ENCODE data around the gene DTHD1.
A peak's percentile ranks its signal among the peaks of the same experiment; 100 is the strongest.

Gene DTHD1

GRCh38 chr4:36353998-36354397 is 72.6 kb downstream of the DTHD1 start:
- no peak for DNase-seq

- no peak for DNase-seq
These were observed 76.8 kb downstream of the DTHD1 start for GRCh38 chr4:36358173-36358572.

DNA sequence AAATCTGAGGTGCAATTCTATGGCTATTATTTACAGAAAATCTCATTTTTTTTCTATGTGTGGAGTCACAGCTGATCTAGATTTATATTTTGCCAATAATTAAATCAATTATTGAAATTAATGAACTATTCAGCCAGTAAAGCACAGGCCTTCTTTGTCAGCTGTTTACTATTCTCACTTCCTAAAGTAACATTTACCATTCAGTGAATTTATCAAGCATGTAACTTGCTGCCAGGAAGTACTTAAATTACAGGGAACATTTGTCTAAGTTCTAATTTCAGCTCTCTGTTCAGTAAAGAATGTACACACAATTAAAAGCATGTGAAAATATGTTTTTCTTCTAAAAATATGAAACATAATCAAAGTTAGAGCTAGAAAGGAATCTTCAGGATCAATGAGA is 79.3 kb downstream of the DTHD1 start:
- no peak for DNase-seq

DNA sequence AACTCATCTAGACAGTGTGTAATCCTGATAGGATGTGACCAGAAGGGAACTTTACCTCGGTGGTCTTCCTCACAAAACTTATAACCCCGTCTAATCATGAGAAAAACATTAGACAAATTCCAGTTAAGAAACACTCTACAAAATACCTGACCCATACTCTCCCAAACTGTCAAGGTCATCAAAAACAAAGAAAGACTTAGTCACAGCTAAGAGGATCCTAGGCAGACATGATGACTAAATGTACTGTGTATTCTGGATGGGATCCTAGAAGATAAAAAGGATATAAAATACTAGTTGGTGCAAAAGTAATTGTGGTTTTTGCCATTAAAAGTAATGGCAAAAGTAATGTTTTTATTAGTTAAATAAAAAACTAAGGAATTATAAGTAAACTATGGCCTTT is 81.6 kb downstream of the DTHD1 start:
- no peak for DNase-seq

DNA sequence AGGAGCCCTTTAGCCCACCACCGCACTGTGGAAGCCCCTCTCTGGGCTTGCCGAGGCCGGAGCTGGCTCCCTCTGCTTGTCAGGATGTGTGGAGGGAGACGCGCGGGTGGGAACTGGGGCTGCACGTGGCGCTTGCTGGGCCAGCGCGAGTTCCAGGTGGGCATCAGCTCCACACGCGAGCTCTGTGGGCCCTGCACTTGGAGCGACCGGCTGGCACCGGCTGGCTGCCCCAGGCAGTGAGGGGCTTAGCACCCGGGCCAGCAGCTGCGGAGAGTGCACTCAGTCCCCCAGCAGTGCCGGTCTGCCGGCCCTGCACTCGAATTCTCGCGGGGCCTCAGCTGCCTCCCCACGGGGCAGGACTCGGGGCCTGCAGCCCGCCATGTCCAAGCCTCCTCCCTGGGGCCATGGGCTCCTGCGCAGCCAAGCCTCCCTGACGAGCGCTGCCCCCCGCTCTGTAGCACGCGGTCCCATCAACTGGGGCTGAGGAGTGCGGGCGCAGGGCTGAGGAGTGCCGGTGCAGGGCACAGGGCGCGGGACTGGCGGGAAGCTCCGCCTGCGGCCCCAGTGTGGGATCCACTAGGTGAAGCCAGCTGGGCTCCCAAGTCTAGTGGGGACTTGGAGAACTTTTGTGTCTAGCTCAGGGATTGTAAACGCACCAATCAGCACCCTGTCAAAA is 93.6 kb downstream of the DTHD1 start:
- DNase-seq, result no peak

- DNase-seq, result peak; percentile 59
These were observed 104.6 kb downstream of the DTHD1 start for GRCh38 chr4:36385951-36386571.

DNA sequence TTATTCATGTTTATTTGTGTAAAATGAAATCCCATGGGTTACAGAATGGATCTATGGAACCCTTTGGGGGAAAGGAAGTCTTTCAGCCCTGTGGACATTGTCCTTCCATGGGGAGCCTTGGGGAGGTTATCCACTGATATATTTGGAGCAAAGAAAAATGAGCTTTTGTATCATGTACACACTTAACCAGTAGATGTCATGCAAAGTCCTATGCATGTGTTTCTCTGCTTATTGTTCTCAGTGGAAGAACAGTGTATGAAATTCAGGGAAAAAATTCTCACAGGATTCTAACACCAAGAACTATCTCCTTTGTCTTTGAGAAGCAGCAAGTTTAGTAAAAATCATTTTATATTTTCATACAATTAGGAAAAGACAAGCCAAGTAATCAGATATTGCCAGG is 105.3 kb downstream of the DTHD1 start:
- no peak for DNase-seq

GRCh38 chr4:36388710-36389109 is 107.3 kb downstream of the DTHD1 start:
- DNase-seq, result no peak

- DNase-seq, result no peak
These were observed 110.0 kb downstream of the DTHD1 start for GRCh38 chr4:36391411-36391810.

DNA sequence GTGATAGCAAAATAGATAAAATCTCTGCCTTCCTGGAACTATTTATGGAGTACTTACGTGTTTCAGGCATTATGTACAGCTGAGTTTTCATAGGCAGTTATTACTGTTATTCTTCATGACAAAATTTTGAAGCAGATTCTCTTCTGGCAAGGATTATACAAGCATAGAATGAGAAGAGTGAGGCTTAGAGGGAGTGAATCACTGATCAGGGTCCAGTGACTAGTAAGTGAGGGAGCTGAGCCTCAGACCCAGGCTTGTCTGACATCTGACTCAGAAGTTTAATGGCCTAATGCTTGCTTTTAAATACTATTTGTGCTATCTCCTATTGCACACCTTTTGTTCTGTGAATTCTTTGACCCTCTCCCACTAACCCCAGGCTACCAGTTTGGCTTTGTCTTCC is 110.6 kb downstream of the DTHD1 start:
- DNase-seq, result no peak

DNA sequence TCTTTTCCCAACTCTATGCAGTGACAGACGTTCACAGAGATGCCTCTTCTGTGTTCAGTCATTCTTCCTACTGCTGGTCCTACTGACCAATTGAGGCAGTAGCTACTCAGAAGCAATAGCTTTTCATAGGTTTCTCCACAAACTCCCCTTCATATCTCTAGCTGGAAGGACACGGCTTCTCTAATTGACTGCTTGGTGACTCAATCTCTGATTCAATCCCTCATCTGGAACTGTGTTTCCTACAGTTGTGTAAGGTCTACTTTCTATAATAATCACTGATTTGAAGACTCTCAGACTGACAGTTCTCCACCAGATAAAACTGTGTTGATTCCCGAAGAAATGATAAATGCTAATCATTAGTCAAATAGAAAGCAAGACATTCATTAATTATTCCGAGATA is 111.5 kb downstream of the DTHD1 start:
- no peak for DNase-seq

Measured in activated CD8-positive, alpha-beta memory T cell treated with anti-CD3 and anti-CD28 coated beads, Interleukin-2, amount 50 U/mL, for 48 hours (primary cell).